Left lung (tissue), 10 donors: ENCODE data around the gene SNX7. TPM values are rescaled to one million over a fixed set of nuclear protein-coding genes. Genes with fewer than 3 reads are reported as not detected.

Source experiments
- ATAC-seq: fragments of 200-7000 bp; cut with Tn5 transposase; one replicate; pipeline ENCODE4 v1.9.1; 2020; ENCODE audit warnings: moderate library complexity
- DNase-seq, 4 donors: peaks; one replicate each; pipeline ENCODE4 v3.0.0-alpha.2; 2013 to 2020
- H3K27ac ChIP-seq, 2 donors: fragments of 200-600 bp; sonication (generic) in 1 of 2; one replicate each; pipeline versions ENCODE4 v1.5.0 to v1.8.0; 2020 to 2021
- H3K27me3 ChIP-seq, 2 donors: fragments of 200-600 bp; sonication (generic) in 1 of 2; one replicate each; pipeline versions ENCODE4 v1.5.0 to v1.8.0; 2020 to 2021
- H3K36me3 ChIP-seq, 2 donors: fragments of 200-600 bp; sonication (generic) in 1 of 2; one replicate each; pipeline versions ENCODE4 v1.5.0 to v1.8.0; 2020 to 2021
- H3K4me1 ChIP-seq, 2 donors: fragments of 200-600 bp; one replicate each; pipeline ENCODE4 v1.8.0; 2021
- H3K4me3 ChIP-seq, 2 donors: fragments of 200-600 bp; sonication (generic) in 1 of 2; one replicate each; pipeline versions ENCODE4 v1.5.0 to v1.8.0; 2020 to 2021; ENCODE audit warnings: mild to moderate bottlenecking in 1 of 2
- H3K9me3 ChIP-seq, 2 donors: fragments of 200-600 bp; sonication (generic) in 1 of 2; one replicate each; pipeline versions ENCODE4 v1.5.0 to v1.8.0; 2020 to 2021
- intact Hi-C, 2 donors: fragments of 100-400 bp; cut with DNase I; formaldehyde crosslinking; loops; one replicate each; pipeline versions ENCODE4 v1.11.2 to v1.14.2; 2022
- polyA plus RNA-seq, 6 donors: library from polyadenylated mRNA; unstranded; fragments of 120-200 nt; gene quantifications; one replicate each; pipeline ENCODE4 v1.2.1, GENCODE V29; 2013; ENCODE audit not compliant: insufficient read length in 6 of 6
- total RNA-seq, 2 donors: library from RNA; stranded (reverse); fragmentation: NEBNext Ultra II Directional; extraction: Animal tissue kit (Norgen Biotek cat#: 25700); gene quantifications; one replicate each; pipeline ENCODE4 v1.2.1, GENCODE V29; 2021
- TF ChIP-seq, protein P1 (sequence below), 2 donors: fragments of 200-600 bp; sonication (generic) in 1 of 2; IDR thresholded peaks; one replicate each; pipeline versions ENCODE4 v1.5.0 to v1.8.0; 2021; ENCODE audit warnings: antibody characterized with exemption in 2 of 2
- donor health status: DM: no; HTN: yes; CAD: no.
- donor health status: DM: no; HTN: no; CAD: no.

Gene SNX7
- total and polyA plus RNA-seq, 8 donors: 16.5 to 39.4 (median 32.2) TPM

DNA sequence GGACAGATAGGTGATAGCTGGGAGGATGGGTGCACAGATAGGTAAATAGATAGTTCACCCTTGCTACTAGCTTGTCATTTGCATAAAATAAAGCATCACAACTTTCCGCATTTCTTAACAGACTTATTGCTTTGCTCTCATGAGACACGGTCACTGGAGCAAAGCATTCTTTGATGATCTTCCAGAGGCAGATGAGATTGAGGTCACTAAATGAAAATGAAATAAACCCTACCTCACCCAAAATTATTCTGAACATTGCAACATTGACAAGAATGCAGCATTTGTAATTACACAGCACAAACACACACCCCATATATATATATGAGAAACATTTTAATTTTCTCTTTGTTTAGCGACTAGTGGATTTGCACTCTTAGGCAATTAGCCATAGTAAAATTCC, 107.6 kb downstream of the SNX7 start:
- Histone ChIP-seq H3K4me3 (no peak overlapping the region), H3K36me3 (no peaks in the 10 kb centered on the region), H3K4me1 (no peaks in the 10 kb centered on the region), H3K27ac (no peak overlapping the region), H3K9me3 (no peaks in the 10 kb centered on the region), H3K27me3 (no peaks in the 10 kb centered on the region)
- DNase-seq (no peak), ATAC-seq (no peak)
- intact Hi-C loops: no loop called here
- TF ChIP-seq, protein P1, sequence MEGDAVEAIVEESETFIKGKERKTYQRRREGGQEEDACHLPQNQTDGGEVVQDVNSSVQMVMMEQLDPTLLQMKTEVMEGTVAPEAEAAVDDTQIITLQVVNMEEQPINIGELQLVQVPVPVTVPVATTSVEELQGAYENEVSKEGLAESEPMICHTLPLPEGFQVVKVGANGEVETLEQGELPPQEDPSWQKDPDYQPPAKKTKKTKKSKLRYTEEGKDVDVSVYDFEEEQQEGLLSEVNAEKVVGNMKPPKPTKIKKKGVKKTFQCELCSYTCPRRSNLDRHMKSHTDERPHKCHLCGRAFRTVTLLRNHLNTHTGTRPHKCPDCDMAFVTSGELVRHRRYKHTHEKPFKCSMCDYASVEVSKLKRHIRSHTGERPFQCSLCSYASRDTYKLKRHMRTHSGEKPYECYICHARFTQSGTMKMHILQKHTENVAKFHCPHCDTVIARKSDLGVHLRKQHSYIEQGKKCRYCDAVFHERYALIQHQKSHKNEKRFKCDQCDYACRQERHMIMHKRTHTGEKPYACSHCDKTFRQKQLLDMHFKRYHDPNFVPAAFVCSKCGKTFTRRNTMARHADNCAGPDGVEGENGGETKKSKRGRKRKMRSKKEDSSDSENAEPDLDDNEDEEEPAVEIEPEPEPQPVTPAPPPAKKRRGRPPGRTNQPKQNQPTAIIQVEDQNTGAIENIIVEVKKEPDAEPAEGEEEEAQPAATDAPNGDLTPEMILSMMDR (IDR thresholded peaks at IDR 0.05): no peak

DNA sequence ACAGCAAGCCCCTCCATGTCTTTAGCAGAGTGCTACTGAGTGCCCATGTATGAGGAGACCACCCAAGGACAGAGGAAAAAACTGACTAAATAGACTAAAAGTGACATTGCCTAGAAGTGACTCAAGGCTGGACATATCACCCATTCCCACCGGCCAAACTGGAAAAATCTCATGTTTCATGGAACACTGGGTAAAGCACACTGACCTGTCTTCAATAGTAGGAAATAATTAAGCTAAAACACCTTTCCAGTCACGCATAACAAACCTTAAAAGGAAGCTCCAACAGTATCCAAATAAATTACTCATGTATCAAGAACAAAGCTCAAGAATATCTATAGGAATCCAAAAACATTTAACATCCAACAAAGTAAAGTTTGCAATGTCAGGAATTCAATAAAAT, 120.4 kb downstream of the SNX7 start:
- Histone ChIP-seq H3K4me1 (no peaks in the 10 kb centered on the region), H3K4me3 (no peak overlapping the region), H3K9me3 (peaks cover 0 to 8% of the 10 kb centered on the region in 2 donors), H3K27me3 (no peaks in the 10 kb centered on the region), H3K27ac (no peak overlapping the region), H3K36me3 (no peaks in the 10 kb centered on the region)
- no peak for DNase-seq
- intact Hi-C loops: no loop called here
- no peak for ATAC-seq
- TF ChIP-seq, protein P1 (IDR thresholded peaks at IDR 0.05): no peak

DNA sequence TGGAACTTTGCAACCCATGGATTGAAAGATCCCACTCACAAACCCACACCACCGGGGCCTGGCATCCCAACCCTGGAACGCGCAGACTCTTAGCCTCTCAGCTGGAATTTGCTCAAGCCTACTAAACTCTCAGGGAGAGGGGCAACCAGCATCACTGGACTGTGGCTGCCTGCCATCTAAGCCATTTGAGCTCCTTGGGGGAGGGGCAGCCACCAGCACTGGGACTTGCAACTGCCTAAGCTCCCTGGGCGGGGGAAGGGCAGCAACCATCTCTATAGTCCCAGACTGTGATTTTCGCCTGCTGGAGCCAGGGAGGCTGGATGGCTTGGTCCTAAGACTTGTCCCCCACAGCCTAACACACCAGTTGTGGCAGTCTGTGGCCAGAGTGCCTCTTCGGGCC, 122.3 kb downstream of the SNX7 start:
- TF ChIP-seq, protein P1 (IDR thresholded peaks at IDR 0.05): no peak
- Histone ChIP-seq H3K27me3 (no peaks in the 10 kb centered on the region), H3K4me3 (no peak overlapping the region), H3K36me3 (no peaks in the 10 kb centered on the region), H3K9me3 (peaks cover 0 to 8% of the 10 kb centered on the region in 2 donors), H3K27ac (no peak overlapping the region), H3K4me1 (no peaks in the 10 kb centered on the region)
- DNase-seq (no peak), ATAC-seq (no peak)
- intact Hi-C loops: no loop called here

DNA sequence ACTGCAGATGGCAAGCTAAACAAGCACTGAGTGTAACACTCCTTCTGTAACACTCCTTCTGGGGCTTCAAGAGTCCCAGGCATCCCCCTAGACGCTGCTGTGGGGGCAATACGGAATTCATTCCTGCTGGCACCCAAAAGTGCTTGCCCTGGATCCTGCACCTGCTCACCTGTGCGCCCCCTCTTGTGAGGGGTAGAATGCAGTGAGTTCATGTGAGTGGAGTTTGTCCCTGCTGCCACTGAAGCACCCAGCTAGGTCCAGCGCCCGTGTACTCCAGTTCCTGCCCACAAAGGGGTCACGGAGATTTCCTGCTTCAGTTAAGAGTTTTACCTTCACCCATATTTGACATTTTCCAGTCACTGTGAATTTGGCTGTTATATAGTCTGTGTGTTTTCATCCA, 130.0 kb downstream of the SNX7 start:
- ATAC-seq (no peak), DNase-seq (no peak)
- H3K9me3 ChIP-seq: no peaks in the 10 kb centered on the region
- intact Hi-C loops: no loop called here
- H3K4me1 ChIP-seq: no peaks in the 10 kb centered on the region
- no peak overlapping the region for H3K27ac ChIP-seq
- H3K4me3 ChIP-seq: no peak overlapping the region
- TF ChIP-seq, protein P1 (IDR thresholded peaks at IDR 0.05): no peak
- no peaks in the 10 kb centered on the region for H3K27me3 ChIP-seq
- H3K36me3 ChIP-seq: no peaks in the 10 kb centered on the region

DNA sequence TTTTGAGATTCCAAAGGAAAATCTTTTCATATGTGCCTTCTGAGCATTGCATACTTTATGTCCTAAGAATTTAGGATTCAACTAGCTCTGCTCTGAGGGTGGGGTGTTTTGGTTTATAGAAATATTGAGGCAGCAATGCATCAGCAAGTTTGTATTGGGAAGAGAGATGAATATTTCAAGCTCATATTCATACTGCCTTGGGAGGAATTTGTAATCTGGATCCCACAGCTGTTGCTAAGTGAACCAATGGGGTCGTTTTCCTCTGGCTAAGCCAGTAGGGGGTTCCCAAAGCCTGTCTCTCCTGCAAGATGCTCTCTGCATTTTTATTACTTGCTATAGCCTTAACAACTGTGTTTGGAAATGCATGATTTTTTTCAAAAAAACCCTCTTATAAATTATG, 130.6 kb downstream of the SNX7 start:
- H3K9me3 ChIP-seq: no peaks in the 10 kb centered on the region
- intact Hi-C loops: no loop called here
- DNase-seq: peak in 1 of 4 donors; percentile 31

More for the DNA sequence above, 130.6 kb downstream of the SNX7 start:
- Histone ChIP-seq H3K4me3 (no peak overlapping the region), H3K36me3 (no peaks in the 10 kb centered on the region), H3K4me1 (no peaks in the 10 kb centered on the region), H3K27me3 (no peaks in the 10 kb centered on the region), H3K27ac (no peak overlapping the region)
- ATAC-seq: no peak
- TF ChIP-seq, protein P1 (IDR thresholded peaks at IDR 0.05): no peak
